WTC11 (cell line): ENCODE data around the gene SH3BP5. TPM values are rescaled to one million over a fixed set of nuclear protein-coding genes. Genes with fewer than 3 reads are reported as not detected.

ENCODE experiments used
- ATAC-seq: fragments of 200-7000 bp; cut with Tn5 transposase; 2 replicates; pipeline ENCODE4 v1.10.0; 2021; ENCODE audit warnings: mild to moderate bottlenecking, moderate library complexity
- CTCF ChIA-PET: fragments of 300-600 bp; sonication (Branson Sonifier 250); formaldehyde crosslinking; loops from one replicate; lab custom pipeline; 2021; ENCODE audit warnings: antibody characterized with exemption; lab: Charles Lee
- POLR2A ChIA-PET: fragments of 350-600 bp; sonication (Branson Sonifier 250); formaldehyde crosslinking; loops from one replicate; lab custom pipeline; 2021; ENCODE audit warnings: antibody characterized with exemption; lab: Charles Lee
- DNase-seq: peaks from one replicate; pipeline ENCODE4 v3.0.0; 2021; ENCODE audit warnings: low spot score
- H3K27ac Mint-ChIP-seq: 2 replicates; pipeline ENCODE4 v1.8.0; 2021; ENCODE audit warnings: mixed read lengths
- H3K27me3 Mint-ChIP-seq: 2 replicates; pipeline ENCODE4 v1.8.0; 2021; ENCODE audit warnings: low read depth, mild to moderate bottlenecking, moderate library complexity, mixed read lengths
- H3K36me3 Mint-ChIP-seq: 2 replicates; pipeline ENCODE4 v1.8.0; 2021; ENCODE audit warnings: mixed read lengths
- H3K4me1 Mint-ChIP-seq: 2 replicates; pipeline ENCODE4 v1.8.0; 2022; ENCODE audit warnings: mixed read lengths
- H3K4me3 Mint-ChIP-seq: 2 replicates; pipeline ENCODE4 v1.8.0; 2021; ENCODE audit warnings: mild to moderate bottlenecking, moderate library complexity, mixed read lengths
- H3K9me3 Mint-ChIP-seq: 2 replicates; pipeline ENCODE4 v1.8.0; 2021; ENCODE audit warnings: mixed read lengths
- AFF4 ChIP-seq: sonication (generic); formaldehyde crosslinking; IDR thresholded peaks from 2 replicates; pipeline ENCODE4 v1.8.1; 2023; ENCODE audit warnings: mild to moderate bottlenecking, missing genetic modification reagents, borderline replicate concordance
- ERG ChIP-seq: fragments of 250-450 bp; sonication (Bioruptor Pico); IDR thresholded peaks from 2 replicates; pipeline ENCODE4 v1.8.0; 2021; ENCODE audit warnings: mild to moderate bottlenecking
- FOXJ3 ChIP-seq: sonication (generic); formaldehyde crosslinking; IDR thresholded peaks from 2 replicates; pipeline ENCODE4 v1.9.0; 2021; ENCODE audit warnings: missing genetic modification reagents, mild to moderate bottlenecking, borderline replicate concordance
- HMGA2 ChIP-seq: fragments of 250-450 bp; sonication (Bioruptor Pico); IDR thresholded peaks from 2 replicates; pipeline ENCODE4 v1.4.0; 2021; ENCODE audit warnings: mild to moderate bottlenecking, moderate library complexity
- MXD4 ChIP-seq: fragments of 250-450 bp; sonication (Bioruptor Pico); IDR thresholded peaks from 2 replicates; pipeline ENCODE4 v1.8.0; 2021; ENCODE audit warnings: mild to moderate bottlenecking, moderate library complexity, borderline replicate concordance
- MYBL2 ChIP-seq: sonication (generic); formaldehyde crosslinking; IDR thresholded peaks from 2 replicates; pipeline ENCODE4 v1.8.1; 2023; ENCODE audit warnings: mild to moderate bottlenecking, moderate library complexity, missing genetic modification reagents
- NFYB ChIP-seq: sonication (generic); formaldehyde crosslinking; conservative IDR thresholded peaks from 2 replicates; pipeline ENCODE4 v1.8.0; 2022; ENCODE audit warnings: low read depth, missing genetic modification reagents
- PRDM15 ChIP-seq: sonication (generic); formaldehyde crosslinking; IDR thresholded peaks from 2 replicates; pipeline ENCODE4 v1.8.0; 2022; ENCODE audit warnings: missing genetic modification reagents
- PREB ChIP-seq: sonication (generic); formaldehyde crosslinking; IDR thresholded peaks from 2 replicates; pipeline ENCODE4 v1.8.1; 2022; ENCODE audit warnings: mild to moderate bottlenecking, missing genetic modification reagents, moderate library complexity, borderline replicate concordance
- ZMAT4 ChIP-seq: fragments of 250-450 bp; sonication (Bioruptor Pico); IDR thresholded peaks from 2 replicates; pipeline ENCODE4 v1.9.0; 2021; ENCODE audit warnings: mild to moderate bottlenecking
- ZNF219 ChIP-seq: sonication (generic); formaldehyde crosslinking; IDR thresholded peaks from 2 replicates; pipeline ENCODE4 v1.8.0; 2023; ENCODE audit warnings: missing genetic modification reagents, mild to moderate bottlenecking, borderline replicate concordance
- ZNF263 ChIP-seq: sonication (generic); formaldehyde crosslinking; IDR thresholded peaks from 2 replicates; pipeline ENCODE4 v1.8.1; 2022; ENCODE audit warnings: low read depth, mild to moderate bottlenecking, moderate library complexity, missing genetic modification reagents
- ZNF512 ChIP-seq: sonication (generic); formaldehyde crosslinking; IDR thresholded peaks from 2 replicates; pipeline ENCODE4 v1.8.1; 2022; ENCODE audit warnings: missing genetic modification reagents, borderline replicate concordance
- ZSCAN18 ChIP-seq: fragments of 250-450 bp; sonication (Bioruptor Pico); IDR thresholded peaks from 2 replicates; pipeline ENCODE4 v2.1.2; 2022; ENCODE audit warnings: mild to moderate bottlenecking, moderate library complexity
- total RNA-seq: library from RNA; stranded (reverse); gene quantifications from 3 replicates; pipeline ENCODE4 v1.2.3, GENCODE V29; 2021

Gene SH3BP5
- total RNA-seq, 1 experiment from 2014 or later: 7.2 TPM

- TF ChIP-seq PREB: no peak
- TF ChIP-seq ZNF512 (CRISPR knock-in tag): no peak
- TF ChIP-seq ERG (CRISPR knock-in tag): no peak
- TF ChIP-seq ZSCAN18 (CRISPR knock-in tag): no peak
- TF ChIP-seq MYBL2 (CRISPR knock-in tag): no peak
- no peak for TF ChIP-seq ZNF219
- TF ChIP-seq HMGA2 (CRISPR knock-in tag): no peak
- no peak for TF ChIP-seq ZMAT4 (CRISPR knock-in tag)
- no peak for TF ChIP-seq NFYB (CRISPR knock-in tag)
- TF ChIP-seq AFF4 (CRISPR knock-in tag): no peak
- TF ChIP-seq, all 79 proteins: peak for 0
Measured at GRCh38 chr3:15267502-15267901, 64.9 kb downstream of the SH3BP5 start (continued).

- H3K4me3 Mint-ChIP-seq: no peak overlapping the region
- ATAC-seq: no peak
- H3K4me1 Mint-ChIP-seq: no peaks in the 10 kb centered on the region
- no peak for TF ChIP-seq ZNF263 (CRISPR knock-in tag)
- no peak for TF ChIP-seq FOXJ3 (CRISPR knock-in tag)
- no peak for TF ChIP-seq MXD4 (CRISPR knock-in tag)
- no peak for TF ChIP-seq PRDM15 (CRISPR knock-in tag)
- TF ChIP-seq, all 79 proteins: peak for 0
- ChIA-PET POLR2A (no interaction called here), CTCF (interaction anchor here (0.8 to 5.1 kb wide), 15 partner anchors 11 to 260 kb away, joined by 3 to 76 read pairs (median 5); partner anchors contain the start of genes CAPN7 and SH3BP5)
- Mint-ChIP-seq H3K9me3 (no peaks in the 10 kb centered on the region), H3K27me3 (no peaks in the 10 kb centered on the region; the same call in 1 of the 2 replicates), H3K36me3 (no peaks in the 10 kb centered on the region), H3K27ac (no peak overlapping the region)
- DNase-seq: no peak
Measured at GRCh38 chr3:15266510-15267376, 65.6 kb downstream of the SH3BP5 start.
